Heart left ventricle (tissue), 16 donors: ENCODE data around the gene PSMD14. TPM values are rescaled to one million over a fixed set of nuclear protein-coding genes. Genes with fewer than 3 reads are reported as not detected.

Experiments
- ATAC-seq, 4 donors: fragments of 200-7000 bp; cut with Tn5 transposase; one replicate each; pipeline ENCODE4 v1.9.1; 2020 to 2022; ENCODE audit warnings: moderate library complexity in 4 of 4, mild to moderate bottlenecking in 3 of 4, moderate number of reproducible peaks in 1 of 4
- DNase-seq, 5 donors: peaks; one replicate each; pipeline ENCODE4 v3.0.0-alpha.2; 2020
- H3K27ac ChIP-seq, 12 donors: fragments of 200-600 bp; sonication (generic) in 4 of 12; one replicate each; pipeline versions ENCODE4 v1.5.0 to v1.8.0; 2016 to 2022; ENCODE audit warnings: mild to moderate bottlenecking in 2 of 12
- H3K27me3 ChIP-seq, 9 donors: fragments of 200-600 bp; sonication (generic) in 2 of 9; one replicate each; pipeline versions ENCODE4 v1.5.1 to v1.8.0; 2016 to 2022; ENCODE audit warnings: mild to moderate bottlenecking in 3 of 9
- H3K36me3 ChIP-seq, 9 donors: fragments of 200-600 bp; sonication (generic) in 2 of 9; one replicate each; pipeline versions ENCODE4 v1.5.0 to v1.8.0; 2018 to 2022; ENCODE audit warnings: mild to moderate bottlenecking in 2 of 9
- H3K4me1 ChIP-seq, 12 donors: fragments of 200-600 bp; sonication (generic) in 4 of 12; one replicate each; pipeline versions ENCODE4 v1.5.0 to v1.8.0; 2016 to 2022; ENCODE audit warnings: mild to moderate bottlenecking in 3 of 12
- H3K4me3 ChIP-seq, 12 donors: fragments of 200-600 bp; sonication (generic) in 4 of 12; one replicate each; pipeline versions ENCODE4 v1.5.0 to v1.8.0; 2017 to 2022; ENCODE audit warnings: mild to moderate bottlenecking in 9 of 12, moderate library complexity in 4 of 12
- H3K9me3 ChIP-seq, 12 donors: fragments of 200-600 bp; sonication (generic) in 4 of 12; one replicate each; pipeline versions ENCODE4 v1.5.0 to v1.8.0; 2016 to 2022; ENCODE audit warnings: mild to moderate bottlenecking in 1 of 12
- POLR2A ChIP-seq, 2 donors: fragments of 450-650 bp; IDR thresholded peaks; one replicate each; pipeline ENCODE4 v1.6.1; 2017; ENCODE audit warnings: antibody characterized with exemption in 2 of 2, mild to moderate bottlenecking in 2 of 2, moderate library complexity in 2 of 2
- WGBS, 4 donors: extraction: QIAGEN DNeasy Blood & Tissue Kit in 2 of 4; methylation state at CpG; one replicate each; pipeline versions ENCODE4 v1.1.5 to v1.1.7; 2013 to 2018; 5-methylcytosine and 5-hydroxymethylcytosine counted together
- intact Hi-C, 10 donors: fragments of 100-400 bp; cut with DNase I; formaldehyde crosslinking; loops; one replicate each; pipeline versions ENCODE4 v1.11.1 to v1.14.2; 2022
- polyA plus RNA-seq, 2 donors: library from polyadenylated mRNA; stranded (reverse); fragments of 200-250 nt; gene quantifications; one replicate each; pipeline ENCODE4 v1.2.3, GENCODE V29; 2013
- total RNA-seq, 9 donors: library from RNA; depleted of rRNA in 2 of 9; stranded (reverse); fragments of >200 nt in 2 of 9; fragmentation: NEBNext Ultra II Directional in 3 of 9; extraction: Animal tissue kit (Norgen Biotek cat#: 25700) in 3 of 9; gene quantifications; one replicate each; pipeline versions ENCODE4 v1.1.0 to v1.2.4, GENCODE V29; 2016 to 2023
- TF ChIP-seq, protein P1 (sequence below), 12 donors: fragments of 200-600 bp; sonication (generic) in 4 of 12; IDR thresholded peaks; one replicate each; pipeline versions ENCODE4 v1.5.0 to v1.8.0; 2018 to 2022; ENCODE audit warnings: antibody characterized with exemption in 12 of 12, mild to moderate bottlenecking in 5 of 12
- donor health status: ischemic (EF 13 %, LVEDD 7.1; RV severe dilation, severe dysfunction).
- donor health status: healthy with polysubstance abuse.
- donor health status: DM: no; HTN: yes; CAD: no.
- donor health status: DM: no; HTN: no; CAD: no.
- donor health status: ischemic (EF 25% LVEDD 6.9; RV normal size, moderate dysfunction).
- donor health status: ischemic (EF 25% LVEDD 5.7; RV mildly dilated, moderate dysfunction).
- donor health status: healthy.
- donor health status: DM: yes; HTN: yes; CAD: no.
- donor health status: ischemic (EF 35%, LVEDD 5.7; RV mildly dilated, moderate dysfunction).
- donor health status: nonischemic (EF 11% LVEDD 7.7; RV severe dilation, severe dysfunction).
- donor health status: DM: yes; HTN: yes; CAD: no.
- donor health status: PGD.
- donor health status: ischemic (EF 29% LVEDD 5.4; RV normal size, mild dysfunction).
- donor health status: nonischemic (EF 23%, LVEDD 6.1; RV moderate dilation, normal function).

Gene PSMD14
- total and polyA plus RNA-seq, 11 donors, result 22.9 to 87.7 (median 46.1) TPM

DNA sequence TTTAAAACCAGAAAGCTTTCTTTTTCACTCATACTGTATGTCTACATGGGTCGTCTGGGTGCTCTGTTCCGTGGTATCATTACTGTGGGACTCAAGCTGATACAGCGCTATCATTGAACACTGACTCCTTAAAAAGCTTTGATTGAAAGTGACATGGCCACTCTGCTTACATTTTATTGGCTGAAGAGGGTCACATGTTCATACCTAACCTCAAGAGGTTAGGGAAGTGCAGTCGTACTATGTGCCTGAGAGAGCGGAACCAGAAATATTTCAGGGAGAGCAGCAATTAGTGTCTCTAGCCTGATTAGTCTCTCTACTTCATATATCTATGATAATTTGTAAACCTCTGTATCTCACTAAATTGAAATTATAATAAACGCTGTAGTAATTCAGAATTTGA, 43.5 kb downstream of the PSMD14 start:
- ATAC-seq (no peak), DNase-seq (no peak)
- TF ChIP-seq, protein P1, sequence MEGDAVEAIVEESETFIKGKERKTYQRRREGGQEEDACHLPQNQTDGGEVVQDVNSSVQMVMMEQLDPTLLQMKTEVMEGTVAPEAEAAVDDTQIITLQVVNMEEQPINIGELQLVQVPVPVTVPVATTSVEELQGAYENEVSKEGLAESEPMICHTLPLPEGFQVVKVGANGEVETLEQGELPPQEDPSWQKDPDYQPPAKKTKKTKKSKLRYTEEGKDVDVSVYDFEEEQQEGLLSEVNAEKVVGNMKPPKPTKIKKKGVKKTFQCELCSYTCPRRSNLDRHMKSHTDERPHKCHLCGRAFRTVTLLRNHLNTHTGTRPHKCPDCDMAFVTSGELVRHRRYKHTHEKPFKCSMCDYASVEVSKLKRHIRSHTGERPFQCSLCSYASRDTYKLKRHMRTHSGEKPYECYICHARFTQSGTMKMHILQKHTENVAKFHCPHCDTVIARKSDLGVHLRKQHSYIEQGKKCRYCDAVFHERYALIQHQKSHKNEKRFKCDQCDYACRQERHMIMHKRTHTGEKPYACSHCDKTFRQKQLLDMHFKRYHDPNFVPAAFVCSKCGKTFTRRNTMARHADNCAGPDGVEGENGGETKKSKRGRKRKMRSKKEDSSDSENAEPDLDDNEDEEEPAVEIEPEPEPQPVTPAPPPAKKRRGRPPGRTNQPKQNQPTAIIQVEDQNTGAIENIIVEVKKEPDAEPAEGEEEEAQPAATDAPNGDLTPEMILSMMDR (IDR thresholded peaks at IDR 0.05), result no peak
- no peak for TF ChIP-seq POLR2A (IDR thresholded peaks at IDR 0.05)
- Histone ChIP-seq H3K9me3 (no peaks in the 10 kb centered on the region), H3K27me3 (no peaks in the 10 kb centered on the region), H3K36me3 (no peaks in the 10 kb centered on the region), H3K4me1 (peaks cover 0 to 28% (median 4%) of the 10 kb centered on the region in 12 donors), H3K27ac (no peak overlapping the region), H3K4me3 (no peak overlapping the region)
- 79 to 95% (median 86%) methylated on average over 6 of the region's 6 CpGs for WGBS, 4 donors
- intact Hi-C loops, result no loop called here

DNA sequence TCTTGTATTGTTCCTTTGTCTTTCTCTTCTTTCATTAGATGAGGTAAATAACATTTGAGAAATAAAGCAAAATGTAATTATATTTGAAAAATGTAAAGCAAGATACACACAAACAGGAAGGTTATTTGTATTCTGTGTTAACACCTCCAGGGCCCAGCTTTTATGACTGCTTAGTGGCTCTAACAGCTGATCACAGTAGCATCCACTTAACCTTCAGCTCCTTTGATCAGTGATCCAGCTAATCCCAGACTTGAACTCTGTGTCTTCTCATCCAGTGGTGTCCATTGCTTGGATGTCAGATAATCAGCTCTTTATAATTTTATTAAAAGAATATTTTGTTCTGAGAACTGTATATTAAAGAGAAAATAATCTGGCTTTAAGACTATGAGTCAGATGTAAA, 44.5 kb downstream of the PSMD14 start:
- no peak overlapping the region for H3K27ac ChIP-seq
- H3K36me3 ChIP-seq, result no peaks in the 10 kb centered on the region
- peaks cover 0 to 31% (median 4%) of the 10 kb centered on the region in 12 donors for H3K4me1 ChIP-seq
- TF ChIP-seq, protein P1 (IDR thresholded peaks at IDR 0.05), result no peak
- TF ChIP-seq POLR2A (IDR thresholded peaks at IDR 0.05), result no peak
- no peak overlapping the region for H3K4me3 ChIP-seq
- ATAC-seq (no peak), DNase-seq (no peak)
- intact Hi-C loops, result no loop called here
- H3K27me3 ChIP-seq, result no peaks in the 10 kb centered on the region
- H3K9me3 ChIP-seq, result no peaks in the 10 kb centered on the region

DNA sequence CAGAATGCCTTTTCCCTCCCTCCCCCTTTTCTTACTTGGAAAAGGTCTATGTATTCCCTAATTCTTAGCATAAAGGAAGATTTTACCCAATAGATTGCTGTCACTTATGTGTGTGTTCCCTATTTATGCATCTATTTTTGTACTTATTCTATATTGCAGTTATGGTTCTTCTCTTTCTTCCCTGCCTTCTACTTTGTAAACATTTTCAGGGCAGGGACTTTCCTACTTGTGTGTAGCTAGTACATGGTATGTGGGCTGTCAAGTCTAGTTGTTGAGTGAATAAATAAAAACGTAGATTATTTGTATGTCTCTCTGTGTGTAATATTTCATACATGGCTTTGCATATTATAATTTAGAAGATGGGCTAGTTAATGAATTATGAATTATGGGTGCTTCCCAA, 45.3 kb downstream of the PSMD14 start:
- intact Hi-C loops, result no loop called here
- H3K27me3 ChIP-seq, result no peaks in the 10 kb centered on the region
- no peaks in the 10 kb centered on the region for H3K36me3 ChIP-seq
- ATAC-seq, result no peak
- WGBS, 4 donors, result 80 to 84% (median 81%) methylated on average over 1 of the region's 1 CpG
- TF ChIP-seq POLR2A (IDR thresholded peaks at IDR 0.05), result no peak
- TF ChIP-seq, protein P1 (IDR thresholded peaks at IDR 0.05), result no peak
- peaks cover 0 to 32% (median 4%) of the 10 kb centered on the region in 12 donors for H3K4me1 ChIP-seq
- H3K9me3 ChIP-seq, result no peaks in the 10 kb centered on the region
- DNase-seq, result no peak
- H3K27ac ChIP-seq, result no peak overlapping the region
- H3K4me3 ChIP-seq, result no peak overlapping the region

DNA sequence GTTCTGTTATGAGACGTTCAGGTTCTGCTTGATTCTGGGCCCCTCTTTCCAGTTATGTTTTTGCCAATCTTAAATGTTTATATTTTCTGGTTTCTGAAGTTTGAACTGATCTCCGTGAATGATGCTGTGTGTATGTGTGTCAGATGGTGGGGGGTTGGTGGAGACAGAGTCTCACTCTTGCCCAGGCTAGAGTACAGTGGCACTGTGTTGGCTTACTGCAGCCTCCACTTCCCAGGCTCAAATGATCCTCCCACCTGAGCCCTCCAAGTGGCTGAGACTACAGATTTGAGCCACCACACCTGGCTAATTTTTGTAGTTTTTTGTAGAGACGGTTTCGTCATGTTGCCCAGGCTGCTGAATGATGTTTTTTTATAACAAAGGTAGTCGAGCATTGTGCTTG, 45.9 kb downstream of the PSMD14 start:
- DNase-seq (no peak), ATAC-seq (no peak)
- TF ChIP-seq, protein P1 (IDR thresholded peaks at IDR 0.05), result no peak
- no peak for TF ChIP-seq POLR2A (IDR thresholded peaks at IDR 0.05)
- H3K27ac ChIP-seq, result no peak overlapping the region
- H3K36me3 ChIP-seq, result no peaks in the 10 kb centered on the region
- no peaks in the 10 kb centered on the region for H3K9me3 ChIP-seq
- no peak overlapping the region for H3K4me3 ChIP-seq
- peaks cover 0 to 26% (median 4%) of the 10 kb centered on the region in 12 donors for H3K4me1 ChIP-seq
- intact Hi-C loops, result no loop called here
- WGBS, 4 donors, result 82 to 95% (median 89%) methylated on average over 5 of the region's 5 CpGs
- H3K27me3 ChIP-seq, result no peaks in the 10 kb centered on the region
